Neural progenitor cell (in vitro differentiated cells): ENCODE results near the gene DISP2.

Experiments
- CTCF ChIP-seq: fragments of 200-600 bp; sonication (generic); IDR thresholded peaks from 2 replicates; pipeline ENCODE4 v1.5.1; 2017; ENCODE audit warnings: antibody characterized with exemption, mild to moderate bottlenecking
- EZH2 ChIP-seq: fragments of 200-600 bp; sonication (generic); IDR thresholded peaks from 2 replicates; pipeline ENCODE4 v1.6.1; 2017; ENCODE audit warnings: antibody characterized with exemption, mild to moderate bottlenecking, moderate library complexity

- TF ChIP-seq EZH2, result no peak
- TF ChIP-seq CTCF, result no peak
These were observed 3.6 kb downstream of the DISP2 start for GRCh38 chr15:40361640-40362039.
